Stimulated activated CD4-positive, alpha-beta T cell treated with anti-CD3 and anti-CD28 coated beads, Interleukin-4, amount 100 ng/mL, for 1 hour (primary cell): ENCODE data around the gene ZFAND2A.
"Not testable (repeated sequence)": the region's sequence is repeated elsewhere in the genome, so short reads cannot be mapped to it uniquely, and the experiment has no call there.

ENCODE experiments used
- DNase-seq: peaks from one replicate; pipeline ENCODE4 v3.0.0-alpha.2; 2020

ZFAND2A gene

DNA sequence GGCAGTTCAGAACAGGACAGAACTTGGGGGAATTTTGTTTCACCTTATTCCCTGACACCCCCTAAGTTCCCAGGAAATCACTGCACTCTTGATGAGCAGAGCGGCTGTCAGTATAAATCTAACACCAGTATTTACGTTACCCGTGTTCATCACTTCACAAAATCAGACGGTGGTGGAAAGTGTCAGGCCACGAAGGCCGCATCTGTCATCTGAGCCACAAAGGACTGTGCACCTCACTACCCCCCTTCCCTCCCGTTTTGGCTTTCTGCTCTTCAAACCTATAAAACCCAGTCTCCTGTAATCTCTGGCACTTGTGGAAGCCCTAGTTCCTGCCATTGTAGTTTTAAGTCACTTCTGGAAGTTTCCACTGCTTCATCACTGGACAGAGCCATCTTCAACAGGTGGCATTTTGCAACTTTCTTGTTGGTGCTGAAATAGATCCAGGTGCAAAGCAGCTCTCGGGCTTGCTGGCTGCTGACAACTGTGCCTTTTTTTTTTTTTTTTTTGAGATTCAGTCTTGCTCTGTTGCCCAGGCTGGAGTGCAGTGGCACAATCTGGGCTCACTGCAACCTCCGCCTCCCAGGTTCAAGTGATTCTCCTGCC lies 9.5 kb downstream of the ZFAND2A start:
- DNase-seq, result no peak

DNA sequence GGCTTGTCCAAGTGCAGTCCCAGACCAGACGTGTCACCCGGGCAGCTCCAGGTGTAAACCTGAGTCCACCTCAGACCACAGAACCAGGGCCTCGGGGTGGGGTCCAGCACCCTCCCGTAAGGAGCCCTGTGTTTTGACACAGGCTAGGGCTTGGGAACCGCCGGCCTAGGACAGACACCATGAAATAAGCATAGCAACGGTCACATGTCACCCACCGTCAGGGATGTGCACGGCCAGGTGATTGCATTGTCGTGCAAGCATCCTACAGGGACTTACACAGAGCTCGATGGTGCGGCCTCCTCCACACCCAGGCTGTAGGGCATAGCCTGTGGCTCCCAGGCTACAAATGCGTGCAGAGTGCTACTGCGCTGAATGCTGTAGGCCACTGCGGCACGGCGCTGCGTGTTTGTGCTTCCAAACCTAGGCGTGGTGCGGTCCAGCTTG lies 10.6 kb downstream of the ZFAND2A start:
- DNase-seq, result no peak

DNA sequence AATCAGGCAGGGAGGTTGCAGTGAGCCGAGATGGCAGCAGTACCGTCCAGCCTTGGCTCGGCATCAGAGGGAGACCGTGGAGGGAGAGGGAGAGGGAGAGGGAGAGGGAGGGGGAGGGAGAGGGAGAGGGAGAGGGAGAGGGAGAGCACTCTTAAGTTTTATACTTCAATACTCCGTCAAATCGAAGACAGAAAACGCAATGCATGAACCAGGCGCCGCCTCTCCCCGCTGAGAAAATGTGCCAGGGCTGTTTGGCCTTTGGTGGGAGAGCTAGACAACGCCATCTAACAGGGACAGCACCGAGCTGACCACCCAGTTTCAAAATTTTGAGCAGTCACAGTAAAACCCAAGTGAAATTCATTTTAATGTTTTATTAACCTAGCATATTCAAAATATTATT lies 12.1 kb downstream of the ZFAND2A start:
- DNase-seq, result not testable (repeated sequence)

DNA sequence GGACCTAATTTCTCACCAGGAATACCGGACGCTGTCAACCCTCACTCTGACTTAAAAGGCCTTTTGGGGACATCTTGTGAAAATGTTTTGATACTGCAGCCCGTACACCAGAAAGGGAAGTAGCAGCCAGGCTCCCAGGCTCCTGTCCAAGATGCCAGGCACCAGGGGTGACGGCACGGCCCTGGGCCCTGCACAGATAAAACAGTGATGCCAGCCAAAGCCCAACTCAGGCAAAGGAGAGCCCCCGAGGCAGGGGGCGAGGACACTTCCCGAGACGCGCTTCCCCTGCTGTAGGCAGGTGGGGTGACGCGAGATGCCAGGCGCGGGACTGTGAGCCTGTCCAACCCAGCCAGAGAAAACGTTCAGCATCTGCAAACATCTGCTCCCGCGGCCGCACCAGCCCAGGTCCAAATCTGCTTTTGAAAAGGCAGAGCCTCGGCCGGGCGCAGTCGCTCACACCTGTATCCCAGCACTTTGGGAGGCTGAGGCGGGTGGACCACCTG lies 15.7 kb downstream of the ZFAND2A start:
- no peak for DNase-seq

DNA sequence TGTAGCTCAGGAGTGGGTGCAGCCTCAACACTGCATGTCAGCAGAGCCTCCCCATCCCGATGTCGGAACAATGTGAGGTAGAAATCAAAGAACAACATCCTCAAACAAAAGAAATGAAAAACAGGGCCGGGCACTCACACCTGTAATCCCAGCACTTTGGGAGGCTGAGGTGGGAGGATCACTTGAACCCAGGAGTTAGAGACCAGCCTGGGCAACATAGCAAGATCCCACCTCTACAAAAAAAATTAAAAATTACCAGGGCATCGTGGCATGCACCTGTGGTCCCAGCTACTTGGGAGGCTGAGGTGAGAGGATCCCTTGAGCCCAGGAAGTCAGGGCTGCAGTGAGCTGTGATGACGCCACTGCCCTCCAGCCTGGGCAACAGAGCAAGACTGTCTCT lies 17.0 kb downstream of the ZFAND2A start:
- DNase-seq, result not testable (repeated sequence)

DNA sequence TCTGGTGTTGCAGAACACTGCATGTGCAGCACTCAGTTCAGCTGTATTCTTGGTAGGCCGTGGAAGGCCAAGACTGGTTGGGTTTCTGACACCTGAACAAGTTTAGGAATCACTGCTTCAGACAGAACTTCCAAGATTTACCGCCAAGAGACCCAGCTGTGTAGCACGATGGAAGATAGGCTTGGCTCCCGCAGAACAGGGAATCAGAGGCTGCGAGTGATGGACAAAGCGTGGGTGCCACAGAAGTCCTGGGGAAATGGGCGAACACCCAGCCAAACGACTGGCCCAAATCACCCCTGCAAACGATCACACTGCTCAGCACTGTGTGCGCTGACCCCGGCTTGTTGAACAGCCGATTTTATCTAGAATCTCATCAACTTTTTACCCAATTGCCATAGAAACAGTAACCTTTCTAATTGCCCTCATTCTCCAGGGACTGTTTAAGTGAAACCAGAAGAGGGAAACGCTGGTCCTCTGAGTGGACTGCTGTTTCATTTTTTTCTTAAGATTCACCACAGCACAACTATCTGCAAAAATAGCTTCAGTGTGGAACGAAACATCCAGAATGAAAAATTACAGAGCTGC lies 17.9 kb downstream of the ZFAND2A start:
- no peak for DNase-seq

DNA sequence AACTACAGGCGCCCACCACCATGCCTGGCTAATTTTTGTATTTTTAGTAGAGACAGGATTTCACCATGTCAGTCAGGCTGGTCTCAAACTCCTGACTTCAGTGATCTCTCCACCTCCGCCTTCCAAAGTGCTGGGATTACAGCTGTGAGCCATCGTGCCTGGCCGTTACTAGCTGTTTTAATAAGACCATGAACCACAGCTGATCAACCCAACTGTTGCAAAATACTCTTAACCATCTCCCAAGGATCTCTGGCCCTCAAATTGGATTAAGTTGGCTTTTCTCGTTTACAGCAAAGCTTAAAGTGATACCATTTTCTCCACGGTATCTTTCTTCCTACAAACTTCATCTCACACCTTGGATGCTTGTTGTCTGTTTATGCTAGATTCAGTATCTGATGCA lies 18.3 kb downstream of the ZFAND2A start:
- no peak for DNase-seq

DNA sequence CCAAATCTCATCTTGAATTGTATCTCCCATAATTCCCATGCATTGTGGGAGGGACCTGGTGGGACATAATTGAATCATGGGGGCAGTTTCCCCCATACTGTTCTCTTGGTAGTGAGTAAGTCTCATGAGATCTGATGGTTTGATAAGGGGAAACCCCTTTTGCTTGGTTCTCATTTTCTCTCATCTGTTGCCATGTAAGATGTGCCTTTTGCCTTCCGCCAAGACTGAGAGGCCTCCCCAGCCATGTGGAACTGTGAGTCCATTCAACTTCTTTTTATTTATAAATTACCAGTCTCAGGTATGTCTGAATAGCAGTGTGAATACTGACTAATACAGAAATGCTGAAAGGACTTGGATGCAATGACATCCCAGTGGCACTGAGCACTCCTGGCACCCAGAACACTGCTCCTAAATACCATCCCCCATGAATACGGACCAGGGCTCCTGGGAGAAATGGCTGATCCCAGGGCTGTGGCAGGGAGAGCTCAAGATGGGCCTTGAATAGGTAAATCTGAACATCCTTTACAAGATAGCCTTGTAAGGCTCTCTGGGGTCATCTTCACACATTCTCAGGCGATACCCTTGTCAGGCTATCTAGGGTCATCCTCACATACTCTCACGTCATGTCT lies 19.4 kb downstream of the ZFAND2A start:
- DNase-seq, result no peak

DNA sequence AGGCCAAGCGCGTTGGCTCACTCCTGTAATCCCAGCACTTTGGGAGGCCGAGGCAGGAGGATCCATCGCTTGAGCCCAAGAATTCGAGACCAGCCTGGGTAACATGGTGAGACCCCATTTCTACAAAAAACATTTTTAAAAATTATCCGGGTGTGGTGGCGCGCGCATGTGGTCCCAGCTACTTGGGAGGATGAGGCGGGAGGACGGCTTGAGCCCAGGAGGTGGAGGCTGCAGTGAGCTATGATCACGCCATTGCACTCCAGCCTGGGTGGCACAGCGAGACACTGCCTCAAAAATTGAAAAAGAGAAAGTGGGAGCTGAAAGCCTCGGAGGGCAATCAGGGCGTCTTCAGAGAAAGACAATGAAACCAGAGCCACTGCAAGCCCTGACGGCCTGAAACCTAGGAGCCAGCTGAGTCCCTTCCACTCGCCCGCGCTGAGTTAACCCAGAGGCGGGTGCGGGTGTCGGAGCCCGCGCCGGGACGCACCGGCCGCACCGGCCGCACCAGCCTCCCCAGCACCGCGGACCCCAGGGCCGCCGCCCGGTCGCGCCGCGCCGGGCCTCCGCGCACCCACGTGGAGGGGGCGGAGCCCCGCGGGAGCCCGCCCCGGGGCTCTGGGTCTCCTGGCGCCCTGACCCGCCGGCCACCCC lies 22.4 kb downstream of the ZFAND2A start:
- no peak for DNase-seq

DNA sequence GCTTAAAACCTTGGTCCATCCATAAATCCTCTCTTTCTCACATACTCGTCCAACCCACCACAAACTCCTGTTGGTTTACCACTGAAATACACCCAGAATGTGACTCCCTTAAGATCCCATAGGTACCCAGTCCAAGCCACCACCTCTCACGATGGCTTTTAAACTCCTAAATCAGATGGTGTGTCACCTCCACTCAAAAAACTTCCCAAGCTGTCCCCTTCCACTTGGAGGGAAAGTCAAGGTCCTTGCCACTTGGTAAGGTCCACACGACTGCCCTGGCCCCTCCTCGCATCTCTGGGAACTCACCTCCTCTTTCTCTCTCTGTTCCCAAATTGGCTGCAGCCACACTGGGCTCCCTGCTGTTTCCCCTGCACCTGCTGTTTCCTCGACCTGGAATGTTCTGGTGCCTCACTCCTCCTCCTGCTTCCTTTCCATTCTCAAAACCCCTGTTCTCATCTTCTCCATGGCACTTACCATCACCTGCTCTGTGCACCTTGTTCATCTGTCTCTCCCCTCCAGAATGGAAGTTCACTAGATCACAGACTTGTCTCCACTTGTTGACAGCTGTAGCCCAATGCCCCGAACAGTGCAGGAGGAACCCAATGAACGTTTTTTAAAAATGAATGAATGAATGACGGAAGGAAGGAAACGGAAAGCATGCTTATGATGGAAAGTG lies 23.0 kb downstream of the ZFAND2A start:
- no peak for DNase-seq

DNA sequence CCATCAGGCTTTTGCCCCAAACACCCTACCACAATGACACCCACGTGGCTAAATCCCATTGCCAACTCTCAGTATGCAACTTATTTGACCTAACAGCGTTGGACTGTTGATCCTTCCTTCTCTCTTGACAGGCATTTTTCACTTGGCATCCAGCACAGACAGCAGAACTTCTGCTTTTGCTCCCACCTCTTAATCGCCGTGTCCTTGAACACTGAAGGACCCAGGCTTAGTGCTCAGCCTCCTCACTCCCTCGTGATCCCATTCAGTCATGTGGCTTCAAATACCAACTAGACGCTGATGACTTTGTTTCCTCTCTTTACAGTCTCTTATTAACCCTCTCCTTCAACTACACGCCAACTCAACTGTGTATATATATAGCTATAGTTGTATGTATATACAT lies 25.0 kb downstream of the ZFAND2A start:
- DNase-seq, result no peak

DNA sequence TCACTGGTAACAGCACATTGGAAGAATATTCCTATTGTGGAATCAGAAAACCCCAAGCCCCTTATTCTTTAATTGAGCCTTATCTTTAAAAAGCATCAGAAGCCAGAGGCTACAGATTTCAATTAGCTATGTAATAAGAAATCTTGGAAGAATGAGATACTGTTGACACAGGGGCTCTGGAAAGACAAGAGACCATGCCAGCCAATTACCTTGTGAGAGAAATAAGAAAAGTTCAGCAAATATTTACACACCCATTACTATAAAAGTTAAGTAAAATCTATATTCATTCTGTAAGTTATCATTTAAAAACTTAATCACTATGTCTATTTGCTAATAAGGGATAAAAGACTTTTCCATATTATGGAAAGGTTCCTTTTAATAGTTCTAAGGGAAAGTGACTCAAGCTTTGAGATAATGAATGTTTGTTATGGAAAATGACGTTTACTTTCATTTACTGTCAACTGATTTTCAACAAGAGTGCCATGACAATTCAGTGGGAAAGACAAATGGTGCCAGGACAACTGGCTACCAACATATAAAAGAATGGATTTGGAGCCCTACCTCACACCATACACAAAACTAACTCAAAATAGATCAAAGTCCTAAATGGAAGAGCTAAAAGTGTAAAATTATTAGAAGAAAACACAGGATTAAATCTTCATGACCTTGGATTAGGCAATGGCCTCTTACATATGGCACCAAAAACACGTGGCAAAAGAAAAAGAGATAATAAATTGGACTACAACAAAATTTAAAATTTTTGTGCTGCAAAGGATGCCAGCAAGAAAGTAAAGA lies 28.3 kb downstream of the ZFAND2A start:
- no peak for DNase-seq

DNA sequence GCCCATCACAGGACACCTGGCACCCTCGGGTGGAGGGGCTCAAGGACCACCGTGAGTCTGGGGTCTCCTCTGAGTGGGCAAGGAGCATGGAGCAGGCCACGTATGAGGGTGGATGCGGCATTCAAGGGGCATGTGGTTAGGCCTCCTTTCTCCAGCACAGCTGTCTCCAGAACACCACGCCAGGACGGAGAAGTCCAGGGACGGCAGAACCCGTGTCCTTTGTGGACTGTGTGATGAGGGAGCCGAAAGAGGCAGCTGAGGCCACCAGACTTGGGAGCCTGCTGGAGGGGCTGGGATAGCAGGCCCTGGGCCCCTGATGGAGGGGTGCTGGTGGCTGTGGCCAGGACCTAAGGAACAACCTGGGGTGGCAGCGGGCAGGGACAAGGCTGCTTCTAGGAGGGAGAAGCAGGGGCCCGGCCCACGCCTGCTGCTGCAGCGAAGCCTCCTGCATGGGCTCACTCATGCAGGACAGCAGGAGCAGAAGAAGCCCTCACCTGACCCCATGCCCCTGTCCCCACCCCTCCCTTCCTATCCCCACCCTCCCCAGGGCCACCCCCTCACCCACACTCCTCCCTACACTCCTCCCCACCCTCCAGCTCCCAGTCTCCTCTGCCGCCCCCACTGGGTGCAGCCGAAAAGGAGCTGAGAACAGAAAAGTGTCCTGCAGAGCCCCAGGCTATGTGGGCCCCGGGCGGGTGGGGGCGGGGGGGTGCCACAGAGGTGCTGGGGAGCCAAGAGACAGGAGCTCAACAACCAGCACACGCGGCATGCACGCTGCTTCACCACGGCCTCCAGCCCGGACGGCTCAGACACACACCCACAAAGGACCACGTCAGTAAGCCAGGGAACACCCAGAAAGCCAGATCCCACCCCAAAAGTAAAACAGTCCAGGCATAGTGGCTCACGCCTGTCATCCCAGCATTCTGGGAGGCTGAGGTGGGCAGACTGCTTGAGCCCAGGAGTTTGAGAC lies 29.7 kb downstream of the ZFAND2A start:
- DNase-seq, result no peak

DNA sequence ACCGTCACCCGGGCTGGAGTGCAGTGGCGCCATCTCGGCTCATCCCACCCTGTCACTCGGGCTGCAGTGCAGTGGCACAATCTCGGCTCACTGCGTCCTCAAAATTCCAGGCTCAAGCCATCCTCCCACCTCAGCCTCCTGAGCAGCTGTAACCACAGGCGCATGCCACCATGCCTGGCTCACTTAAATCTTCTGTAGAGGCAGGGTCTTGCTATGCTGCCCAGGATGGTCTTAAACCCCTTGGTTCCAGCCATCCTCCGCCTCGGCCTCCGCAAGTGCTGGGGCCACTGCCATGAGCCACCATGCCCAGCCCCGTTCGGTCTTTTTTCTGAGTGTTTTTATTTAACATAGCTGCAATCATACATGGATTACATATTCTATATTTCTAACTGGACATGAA lies 30.6 kb downstream of the ZFAND2A start:
- DNase-seq, result no peak

DNA sequence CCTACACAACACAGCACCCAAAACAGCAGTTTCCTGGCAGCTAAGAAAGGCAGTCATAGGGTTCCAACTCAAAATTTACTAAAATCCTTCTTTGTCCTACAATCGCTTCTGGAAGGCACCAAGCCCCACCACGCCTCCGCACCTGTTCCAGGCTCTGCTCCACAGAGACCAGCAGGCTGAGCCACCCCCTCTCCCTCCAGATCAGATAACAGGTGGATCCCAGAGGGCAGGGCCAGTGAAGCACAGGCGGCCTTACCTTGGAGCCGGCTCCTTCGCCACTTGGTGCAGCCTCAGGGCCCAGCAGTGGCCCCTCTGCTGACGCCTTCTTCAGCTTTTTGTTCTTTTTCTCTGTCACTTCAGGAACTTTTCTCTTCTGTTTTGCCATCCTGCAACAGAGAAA lies 33.0 kb downstream of the ZFAND2A start:
- no peak for DNase-seq

DNA sequence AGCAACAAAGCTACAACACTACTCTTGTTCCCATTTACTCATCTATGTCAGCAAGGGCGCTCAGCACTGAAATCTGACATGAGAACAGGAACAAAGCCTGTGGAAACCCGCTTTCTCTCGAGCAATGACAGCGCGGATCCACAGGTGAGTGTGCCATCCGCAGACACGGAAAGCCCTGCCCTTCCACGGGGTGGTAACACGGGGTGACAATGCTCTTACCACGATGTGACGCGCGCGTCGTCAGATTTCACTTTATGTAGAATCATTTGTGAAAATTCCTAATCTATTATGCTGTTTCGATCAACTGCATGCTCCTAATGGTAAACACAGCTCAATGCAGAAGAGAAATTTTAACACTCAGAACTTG lies 34.4 kb downstream of the ZFAND2A start:
- DNase-seq, result no peak

DNA sequence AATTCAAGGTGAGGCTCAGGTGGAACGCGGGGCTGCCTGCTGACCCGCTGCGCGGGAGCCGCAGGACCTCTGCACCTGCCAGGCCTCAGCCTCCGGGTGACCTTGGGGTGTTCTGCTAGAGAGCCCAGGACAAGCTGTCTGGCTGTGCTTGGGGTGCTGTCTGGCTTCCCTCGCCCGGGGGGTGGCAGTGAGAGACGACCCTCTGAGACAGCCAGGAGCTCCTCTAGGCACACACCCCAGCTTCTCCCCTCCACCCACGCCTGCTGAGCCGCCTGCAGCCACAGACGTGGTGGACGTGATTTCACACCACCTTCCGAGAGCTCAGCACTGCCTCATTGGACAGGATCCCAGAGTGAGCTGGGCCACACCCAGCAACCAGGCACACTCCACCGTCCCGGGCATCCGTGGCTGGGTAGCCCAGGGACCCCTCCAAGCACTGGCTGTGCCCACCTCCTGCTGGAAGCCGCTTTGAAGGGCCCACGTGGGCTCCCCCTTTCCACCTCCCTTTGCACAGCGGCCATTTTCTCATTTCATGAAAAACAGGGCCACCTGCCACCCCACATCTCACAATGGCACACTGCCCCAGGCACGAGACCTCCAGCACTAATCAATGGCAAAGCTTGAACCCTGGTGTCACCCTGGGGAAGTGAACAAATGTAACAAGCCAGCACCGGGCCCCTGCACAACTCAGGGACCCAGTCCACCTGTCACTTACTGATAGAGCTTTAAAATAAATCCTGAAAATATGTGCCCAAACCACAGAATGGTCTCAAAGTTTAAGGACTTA lies 35.0 kb downstream of the ZFAND2A start:
- no peak for DNase-seq

DNA sequence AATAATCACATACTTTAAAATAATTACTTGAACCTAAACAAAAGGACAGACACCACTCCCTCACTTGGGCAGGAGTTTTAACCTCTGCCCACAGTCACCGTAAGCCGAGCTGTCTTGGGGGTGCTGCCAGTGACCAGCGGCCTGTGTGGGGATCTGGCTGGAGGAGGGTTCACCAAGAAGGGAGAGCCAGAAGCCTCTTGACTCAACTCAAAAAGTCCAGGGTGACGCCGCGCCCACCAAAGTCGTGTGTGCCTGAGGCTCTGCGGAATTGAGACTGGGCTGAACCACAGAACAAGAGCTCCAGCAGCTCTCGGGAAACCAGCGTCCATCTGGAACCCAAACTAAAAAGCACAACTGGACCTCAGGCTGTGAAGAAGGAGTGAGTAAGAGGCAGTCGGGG lies 35.8 kb downstream of the ZFAND2A start:
- no peak for DNase-seq

DNA sequence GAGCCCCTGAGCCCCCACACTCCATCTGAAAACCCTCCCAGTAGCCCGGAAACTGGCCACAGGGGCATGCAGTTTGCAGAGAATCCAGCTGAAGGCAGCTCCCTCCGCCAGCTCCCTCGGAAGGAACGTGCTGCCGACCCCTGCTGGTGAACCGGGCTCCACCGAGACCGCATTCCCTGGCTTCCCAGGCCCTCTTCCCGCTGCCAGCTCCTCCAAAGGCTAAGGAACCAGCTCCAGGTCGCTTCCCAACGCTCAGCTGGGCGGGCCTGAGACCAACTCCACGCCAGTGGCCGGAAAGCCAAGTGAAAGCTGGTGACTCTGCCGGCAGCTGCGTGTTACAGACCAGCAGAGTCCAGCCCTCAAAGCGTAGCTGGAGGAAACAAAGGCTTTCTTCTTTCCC lies 36.3 kb downstream of the ZFAND2A start:
- no peak for DNase-seq

DNA sequence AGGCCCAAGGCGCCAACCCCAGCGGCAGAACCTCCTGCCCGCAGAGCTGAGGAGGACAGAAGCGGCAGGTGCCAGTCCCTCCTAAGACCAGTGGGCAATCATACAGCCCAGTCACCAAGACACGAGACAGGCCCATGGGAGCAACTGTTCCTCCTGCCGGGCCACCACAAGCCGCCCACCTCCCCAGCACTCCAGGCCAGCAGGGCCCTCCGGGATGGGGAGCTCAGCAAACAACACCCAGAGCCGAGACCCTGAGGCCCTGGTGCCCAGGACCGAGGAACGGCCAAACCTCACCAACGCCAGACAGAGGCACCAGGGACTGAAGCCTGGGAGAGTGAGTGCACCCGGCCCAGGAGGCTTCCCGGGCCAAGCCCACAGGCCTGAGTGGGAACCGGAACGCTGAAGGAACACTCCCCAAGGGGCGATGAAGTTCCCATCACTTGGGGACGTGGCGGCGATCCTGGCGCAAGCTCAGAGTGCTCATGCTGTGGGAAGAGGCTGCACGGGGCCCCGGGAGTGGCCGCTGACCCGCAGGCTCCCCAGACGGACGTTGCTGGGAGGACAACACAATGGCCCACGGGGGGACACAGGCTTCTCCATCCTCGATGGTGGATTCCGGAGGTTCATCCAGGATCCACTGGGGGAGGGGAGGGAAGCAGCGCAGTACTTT lies 37.0 kb downstream of the ZFAND2A start:
- DNase-seq, result no peak
